Measurements from ENCODE around the gene DGLUCY.
"Not testable (repeated sequence)": the region's sequence is repeated elsewhere in the genome, so short reads cannot be mapped to it uniquely, and the experiment has no call there.

The DGLUCY gene

GRCh38 chr14:91111443-91111842, 2.4 kb upstream of the DGLUCY start:
- no peak for DNase-seq

GRCh38 chr14:91112194-91112593, 1.7 kb upstream of the DGLUCY start:
- DNase-seq = no peak

DNA sequence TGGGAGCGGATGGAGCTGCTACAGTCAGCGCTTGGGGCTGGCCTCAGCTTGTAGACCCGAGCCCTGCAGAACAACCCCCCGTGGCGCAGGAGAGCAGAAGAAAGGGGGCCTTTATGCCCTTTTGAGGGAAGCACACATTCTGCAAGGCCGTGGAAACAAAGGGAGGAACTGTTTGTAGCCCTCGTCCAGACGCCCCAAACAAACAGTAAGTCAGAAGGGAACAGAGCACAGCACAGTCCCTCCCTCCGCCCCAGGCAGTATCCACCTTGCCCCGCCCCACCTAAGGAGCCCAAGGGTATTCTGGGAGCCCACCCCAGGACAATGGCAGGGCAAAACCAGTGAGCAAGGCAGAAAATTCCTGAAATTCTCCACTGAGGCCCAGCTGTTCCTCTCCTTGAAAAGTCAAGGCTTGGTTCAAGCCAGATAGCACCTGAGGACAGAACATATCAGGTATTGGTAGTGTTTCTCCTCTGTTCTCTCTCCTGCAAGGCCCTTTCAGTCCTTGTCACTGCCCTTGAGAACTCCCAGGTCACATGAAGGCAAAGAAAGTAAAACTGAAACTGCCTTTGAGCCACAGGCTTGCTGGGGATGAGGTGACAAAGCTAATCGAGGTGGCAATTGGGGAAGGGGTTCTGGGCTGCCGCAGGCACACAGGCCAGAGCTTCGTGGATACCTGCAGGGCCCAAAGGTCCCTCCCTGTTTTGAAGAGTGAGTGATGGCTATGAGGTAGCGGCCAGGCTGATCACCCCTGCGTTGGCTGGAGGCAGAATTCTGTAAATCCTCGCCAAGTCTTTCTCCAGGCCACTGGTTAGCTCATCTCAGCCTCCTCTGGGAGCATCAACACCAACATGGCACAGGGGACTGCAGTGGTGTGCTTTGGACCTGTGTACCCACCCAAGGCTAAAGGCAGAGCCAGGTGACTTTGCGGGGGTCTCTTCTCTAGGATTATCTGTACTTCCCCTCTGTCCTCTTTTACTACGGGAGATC, 499 bp downstream of the DGLUCY start:
- DNase-seq = peak; percentile 74 to 78

GRCh38 chr14:91115986-91116770, 2.3 kb downstream of the DGLUCY start:
- DNase-seq = peak; percentile 34 to 35

DNA sequence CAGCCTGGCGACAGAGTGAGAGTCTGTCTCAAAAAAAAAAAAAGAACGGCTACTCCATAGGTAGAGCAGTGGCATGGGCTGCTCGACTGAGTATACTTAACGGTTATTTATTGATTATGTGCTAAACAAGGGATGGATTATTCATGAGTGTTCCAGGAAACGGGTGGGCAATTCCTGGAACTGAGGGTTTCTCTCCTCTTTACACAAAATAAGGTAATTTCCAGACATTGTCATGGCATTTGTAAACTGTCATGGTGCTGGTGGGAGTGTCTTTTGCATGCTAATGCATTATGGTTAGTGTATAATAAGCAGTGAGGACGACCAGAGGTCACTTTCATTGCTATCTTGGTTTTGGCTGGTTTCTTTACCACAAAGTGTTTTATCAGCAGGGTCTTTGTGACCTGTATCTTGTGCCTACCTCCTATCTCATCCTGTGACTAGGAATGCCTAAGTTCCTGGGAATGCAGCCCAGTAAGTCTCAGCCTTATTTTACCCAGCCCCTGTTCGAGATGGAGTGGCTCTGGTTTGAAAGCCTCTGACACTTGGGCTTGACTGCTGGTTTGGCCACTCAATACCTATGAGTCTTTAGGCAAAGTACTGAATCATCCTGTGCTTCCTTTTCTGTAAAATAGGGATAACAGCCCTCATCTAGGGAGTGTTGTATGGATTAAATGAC, 3.2 kb downstream of the DGLUCY start:
- DNase-seq = no peak

DNA sequence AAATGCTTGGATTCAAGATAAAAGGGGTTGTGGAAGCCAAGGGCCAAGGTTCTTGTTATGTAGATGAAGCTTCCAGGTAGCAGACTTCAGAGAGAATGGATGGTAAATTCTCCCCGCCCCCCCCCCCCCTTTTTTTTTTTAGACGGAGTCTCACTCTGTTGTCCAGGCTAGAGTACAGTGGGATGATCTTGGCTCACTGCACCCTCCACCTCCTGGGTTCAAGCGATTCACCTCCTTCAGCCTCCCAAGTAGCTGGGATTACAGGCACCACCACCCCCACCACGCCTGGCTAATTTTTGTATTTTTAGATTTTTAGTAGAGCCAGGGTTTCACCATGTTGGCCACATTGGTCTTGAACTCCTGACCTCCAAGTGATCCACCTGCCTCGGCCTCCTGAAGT, 4.1 kb downstream of the DGLUCY start:
- DNase-seq = no peak

DNA sequence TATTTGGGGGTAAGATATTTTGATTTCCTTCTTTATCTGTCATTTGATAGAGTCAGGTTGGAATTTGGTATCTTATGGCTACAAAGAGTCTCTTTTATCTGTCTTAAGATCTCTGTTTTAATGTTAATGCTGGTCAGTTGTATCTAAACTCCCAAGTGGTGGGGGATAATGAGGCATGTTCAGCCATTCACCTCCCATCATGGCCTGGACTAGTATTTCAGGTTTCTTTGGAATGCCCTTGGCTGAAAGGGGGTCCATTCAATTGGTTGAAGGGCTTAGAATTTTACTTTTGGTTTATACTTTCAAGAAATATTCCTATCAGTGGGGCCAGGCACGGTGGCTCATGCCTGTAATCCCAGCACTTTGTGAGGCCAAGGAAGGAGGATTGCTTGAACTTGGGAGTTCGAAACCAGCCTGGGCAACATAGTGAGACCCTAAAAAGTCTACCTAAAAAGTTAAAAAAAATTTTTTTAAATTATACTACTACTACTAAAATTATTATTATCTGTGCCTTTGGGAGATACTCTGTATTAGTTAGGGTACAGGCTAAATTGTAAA, 4.7 kb downstream of the DGLUCY start:
- no peak for DNase-seq

- peak; percentile 11 to 59 for DNase-seq
Measured at GRCh38 chr14:91119556-91120311, 5.9 kb downstream of the DGLUCY start.

GRCh38 chr14:91123201-91123600, 9.3 kb downstream of the DGLUCY start:
- DNase-seq = no peak

DNA sequence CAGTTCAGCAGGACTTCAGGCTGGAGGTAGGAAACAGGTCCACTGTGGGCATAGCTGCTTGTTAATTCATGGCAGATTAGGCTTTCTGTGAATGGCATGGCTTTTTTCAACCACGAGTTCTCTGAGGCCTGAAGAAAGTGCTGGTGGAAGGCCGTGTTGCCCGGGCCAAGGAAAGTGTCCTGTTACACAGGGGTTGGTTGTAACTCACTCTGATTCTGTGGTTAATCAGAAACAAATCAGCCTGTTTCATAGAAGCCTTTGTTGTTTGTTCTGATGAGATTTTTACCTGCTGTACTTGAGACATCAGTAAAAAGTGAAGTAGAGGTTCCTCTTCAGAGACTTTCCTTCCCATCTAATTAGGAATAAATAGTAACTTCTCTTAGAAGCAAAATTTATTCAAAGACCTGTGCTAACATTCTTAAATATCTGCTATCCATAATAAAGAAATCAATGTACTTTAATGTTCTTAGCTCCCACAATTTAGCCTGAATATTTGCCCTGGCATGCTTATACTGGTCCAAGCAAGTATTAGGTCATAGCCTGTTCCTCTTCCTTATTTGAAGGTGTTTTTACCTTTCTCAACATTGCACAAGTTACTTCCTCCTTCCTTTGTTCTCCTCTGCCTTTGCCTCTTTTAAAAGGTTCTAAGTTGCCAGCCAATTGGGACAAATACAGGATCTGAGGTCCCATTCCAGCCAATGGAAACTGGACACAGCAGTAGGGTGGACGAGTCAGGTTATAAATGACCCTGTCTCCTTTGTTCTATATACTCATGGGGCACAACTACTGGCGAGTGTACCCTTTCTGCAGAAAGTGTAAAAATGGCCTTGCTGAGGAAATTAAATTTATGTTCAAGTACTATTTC, 10.8 kb downstream of the DGLUCY start:
- not testable (repeated sequence) for DNase-seq

DNA sequence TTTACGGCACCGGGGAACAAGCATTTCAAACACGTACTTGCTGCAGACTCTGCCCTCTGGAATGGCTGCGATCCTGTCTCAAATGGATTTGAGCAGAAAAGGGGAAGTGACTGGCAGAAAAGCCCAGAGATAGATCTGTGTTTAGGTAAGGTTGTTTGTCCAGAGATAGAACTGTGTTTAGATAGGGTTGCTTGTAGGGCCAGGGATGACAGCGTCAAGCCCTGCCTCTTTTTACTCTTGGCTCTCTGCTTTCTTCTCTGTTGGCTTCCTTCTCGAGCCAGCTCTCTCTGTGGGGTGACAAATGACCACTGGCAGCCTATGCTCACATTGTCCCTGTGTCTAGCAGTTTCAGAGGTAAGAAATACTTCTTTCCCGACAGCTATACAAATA, 11.4 kb downstream of the DGLUCY start:
- DNase-seq = no peak

DNA sequence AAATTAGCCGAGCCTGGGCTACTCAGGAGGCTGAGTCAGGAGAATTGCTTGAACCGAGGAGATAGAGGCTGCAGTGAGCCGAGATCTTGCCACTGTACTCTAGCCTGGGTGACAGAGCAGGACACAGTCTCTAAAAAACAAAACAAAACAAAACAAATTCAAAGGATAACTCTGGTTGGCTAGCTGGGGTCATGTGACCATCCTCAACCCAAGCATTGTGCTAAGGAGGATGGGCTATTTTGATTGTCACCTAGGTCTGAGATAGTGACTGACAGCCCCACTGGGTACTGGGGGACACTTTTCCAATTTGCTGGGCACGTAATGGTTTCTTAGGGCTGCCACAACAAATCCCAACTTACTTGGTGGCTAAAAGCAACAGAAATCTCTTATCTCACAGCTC, 11.9 kb downstream of the DGLUCY start:
- no peak for DNase-seq

- DNase-seq = no peak
Measured at GRCh38 chr14:91126761-91127160, 12.9 kb downstream of the DGLUCY start.

GRCh38 chr14:91127401-91127801, 13.5 kb downstream of the DGLUCY start:
- DNase-seq = no peak

- DNase-seq = no peak
Measured at GRCh38 chr14:91127924-91128323, 14.1 kb downstream of the DGLUCY start.

GRCh38 chr14:91128699-91129098, 14.8 kb downstream of the DGLUCY start:
- no peak for DNase-seq

DNA sequence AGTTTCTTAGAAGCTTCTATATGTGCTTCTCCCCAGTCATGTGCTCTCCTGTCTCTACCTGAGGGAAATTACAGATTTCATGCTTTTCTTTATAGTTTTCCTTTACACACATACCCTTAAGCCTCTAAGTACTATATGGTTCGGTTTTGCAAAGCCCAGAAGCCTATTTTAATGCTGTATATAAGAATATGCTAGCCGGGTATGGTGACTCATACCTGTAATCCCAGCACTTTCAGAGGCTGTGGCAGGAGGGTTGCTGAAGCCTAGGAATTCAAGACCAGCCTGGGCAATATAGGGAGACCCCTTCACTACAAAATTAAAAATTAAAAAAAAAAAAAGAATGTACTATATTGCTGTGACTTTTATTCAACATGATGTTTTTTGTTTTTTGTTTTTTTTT, 15.4 kb downstream of the DGLUCY start:
- DNase-seq = no peak

DNA sequence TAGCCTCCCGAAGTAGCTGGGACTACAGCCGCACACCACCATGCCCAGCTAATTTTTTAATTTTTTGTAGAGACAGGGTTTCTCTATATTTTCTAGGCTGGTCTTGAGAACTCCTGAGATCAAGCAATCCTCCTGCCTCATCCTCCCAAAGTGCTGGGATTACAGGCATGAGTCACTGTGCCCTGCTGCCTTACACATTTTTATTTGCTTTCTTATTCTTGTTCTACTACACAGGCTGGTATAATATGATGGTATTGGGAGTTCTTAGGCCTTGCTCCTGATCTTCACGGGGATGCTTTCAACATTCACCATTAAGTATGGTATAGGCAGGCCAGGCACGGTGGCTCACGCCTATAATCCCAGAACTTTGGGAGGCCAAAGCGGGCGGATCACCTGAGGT, 21.2 kb downstream of the DGLUCY start:
- no peak for DNase-seq

DNA sequence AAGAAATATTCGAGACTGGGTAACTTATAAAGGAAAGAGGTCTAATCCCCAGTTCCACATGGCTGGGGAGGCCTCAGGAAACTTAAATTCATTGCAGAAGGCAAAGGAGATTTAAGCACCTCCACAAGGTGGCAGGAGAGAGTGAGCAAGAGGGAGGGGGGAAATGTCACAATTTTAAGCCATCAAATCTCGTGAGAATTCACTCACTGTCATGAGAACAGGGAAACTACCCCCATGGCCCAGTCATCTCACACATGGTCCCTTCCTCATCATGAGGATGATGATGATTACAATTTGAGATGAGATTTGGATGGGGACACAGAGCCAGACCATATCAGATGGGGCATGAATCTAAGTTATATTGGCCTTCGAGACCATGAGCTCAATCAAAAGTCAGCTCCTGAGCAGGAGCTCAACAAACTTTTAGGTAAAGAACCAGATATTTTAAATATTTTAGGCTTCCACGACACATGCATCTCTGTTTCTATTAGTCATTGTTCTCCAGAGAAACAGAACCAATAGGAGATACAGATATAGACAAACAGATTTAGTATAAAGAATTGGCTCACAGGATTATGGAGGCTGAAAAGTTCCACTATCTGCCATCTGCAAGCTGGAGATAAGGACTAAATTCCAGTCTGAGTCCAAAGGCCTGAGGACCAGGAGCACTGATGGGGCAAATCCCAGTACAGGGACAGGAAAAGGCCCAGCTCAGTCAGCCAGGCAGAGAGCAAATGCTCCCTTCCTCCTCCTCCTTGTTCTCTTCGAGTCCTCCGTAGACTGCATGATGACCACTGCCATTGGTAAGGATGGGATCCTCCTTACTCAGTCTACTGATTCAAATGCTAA, 24.9 kb downstream of the DGLUCY start:
- peak; percentile 67 to 70 for DNase-seq

DNA sequence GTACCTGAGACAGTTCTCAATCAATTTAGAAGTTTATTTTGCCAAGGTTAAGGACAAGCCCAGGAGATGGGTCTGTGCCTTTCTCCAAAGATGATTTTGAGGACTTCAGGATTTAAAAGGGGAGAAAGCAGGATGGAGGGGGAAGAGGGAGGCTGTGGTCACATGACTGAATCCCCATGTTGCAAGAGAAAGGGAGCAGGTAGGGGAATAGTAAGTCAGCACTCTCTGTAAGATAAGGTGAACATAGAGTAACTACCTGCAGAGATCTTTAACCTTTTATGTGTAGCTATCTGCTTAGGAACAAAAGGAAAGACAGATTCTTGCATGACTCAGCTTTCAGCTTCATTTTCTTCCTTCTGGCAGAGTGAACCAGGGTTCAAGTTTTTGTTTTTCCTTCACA, 25.9 kb downstream of the DGLUCY start:
- DNase-seq = no peak
